HG02938 (cell line): ENCODE results near the gene CBX1.

Source experiments
- ATAC-seq: cut with Tn5 transposase; IDR thresholded peaks from one replicate; pipeline ENCODE4 v1.9.1; 2021; ENCODE audit warnings: mild to moderate bottlenecking, moderate library complexity; ENCODE audit not compliant: unreplicated experiment

Gene CBX1

GRCh38 chr17:48101012-48101720 lies at the start of gene CBX1:
Gene CBX1, minus strand, starts transcription at chr17:48101478. Its CDS starts 24,474 bp downstream, at chr17:48077004.
- ATAC-seq, result peak; percentile 86

DNA sequence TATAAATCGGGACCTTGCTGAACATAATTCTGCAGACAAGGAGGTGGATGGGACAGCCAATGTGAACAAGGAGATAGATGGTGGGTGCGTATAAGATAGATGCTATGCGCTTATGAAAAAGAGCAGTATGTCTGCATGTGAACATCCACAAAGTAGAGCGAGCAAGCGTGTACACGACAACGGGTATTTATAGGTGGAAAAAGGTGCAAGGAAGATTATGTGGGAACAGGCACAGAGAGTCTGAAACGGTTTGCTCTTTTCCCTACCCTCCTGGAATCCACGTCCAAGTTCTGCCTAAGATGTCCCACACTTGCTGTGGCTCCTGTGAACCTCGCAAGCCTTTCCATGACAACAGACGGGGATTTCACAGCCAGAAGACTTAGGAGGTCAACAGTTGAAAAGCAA lies 49.3 kb upstream of the CBX1 start:
- no peak for ATAC-seq

DNA sequence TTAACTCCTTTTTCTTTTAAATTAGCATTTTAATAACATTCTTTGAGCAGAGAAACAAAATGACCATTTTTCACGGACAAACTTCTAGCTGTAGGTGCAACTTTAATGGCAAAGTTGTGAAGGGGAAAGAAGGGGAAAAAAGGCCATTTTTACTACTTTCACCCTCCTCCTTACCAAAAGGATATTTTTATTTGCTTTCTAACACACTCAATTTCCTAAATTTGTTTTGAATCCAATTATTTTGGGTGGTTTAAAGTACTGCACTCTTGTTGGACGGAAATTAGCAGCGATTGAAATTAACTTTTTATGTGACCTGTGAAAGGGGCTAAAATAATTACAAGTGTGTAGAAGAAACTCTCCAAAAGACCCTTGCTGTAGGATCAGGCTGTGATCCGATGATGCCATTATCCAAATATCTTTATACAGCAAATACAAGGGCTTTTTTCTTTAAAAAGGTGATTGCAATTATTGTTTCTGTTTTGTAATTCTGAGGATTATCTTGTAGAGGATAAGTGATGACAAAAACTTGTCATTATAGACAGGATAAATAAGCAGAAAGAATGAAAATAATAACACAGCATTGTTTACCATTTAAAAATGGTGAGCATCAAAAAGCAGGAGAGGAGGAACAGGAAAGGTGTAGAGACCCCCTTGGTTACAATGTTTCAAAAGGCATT lies 48.6 kb upstream of the CBX1 start:
- no peak for ATAC-seq

DNA sequence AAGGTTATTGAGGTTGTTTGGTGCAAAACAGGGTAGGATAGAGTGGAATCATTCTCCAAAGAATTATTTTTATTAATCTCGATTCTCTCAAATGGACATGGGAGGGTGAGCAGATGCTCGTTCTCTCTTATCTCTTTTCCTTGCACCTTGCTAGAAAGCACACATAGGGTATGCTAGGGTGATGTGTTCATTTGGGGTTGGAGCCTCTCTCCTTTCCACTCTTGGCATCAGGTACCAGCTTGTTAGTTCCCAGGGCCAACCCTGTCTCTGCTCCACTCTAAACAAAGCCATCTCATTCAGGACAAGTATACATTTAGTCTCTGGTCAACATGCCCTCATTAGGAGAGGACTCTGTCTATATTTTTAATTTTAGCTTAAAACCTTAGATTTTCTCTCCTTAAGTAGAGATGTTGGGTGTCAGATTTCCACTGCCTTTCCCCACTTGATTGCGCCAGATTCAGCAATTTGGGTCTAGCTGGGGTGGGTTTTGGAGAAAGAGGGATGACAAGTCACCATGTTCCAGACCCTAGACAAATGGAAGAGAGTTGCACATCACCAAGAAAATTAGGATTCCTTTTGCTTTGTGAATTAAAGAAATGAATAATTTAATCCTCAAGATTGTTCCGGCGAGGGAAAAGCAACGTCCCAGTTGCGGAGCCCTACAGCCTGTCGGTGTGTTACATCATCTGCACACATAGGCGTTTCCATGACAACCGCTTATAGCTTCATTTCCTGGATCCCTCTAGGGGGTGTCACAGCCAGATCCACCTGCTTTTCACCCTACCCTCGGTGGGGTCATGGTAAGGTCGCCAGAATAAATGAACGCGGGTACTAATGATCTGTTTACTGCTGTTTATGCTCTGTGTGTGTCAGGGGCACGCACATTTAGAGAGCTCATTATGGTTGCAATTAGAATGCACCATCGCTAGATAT lies 47.8 kb upstream of the CBX1 start:
- no peak for ATAC-seq

DNA sequence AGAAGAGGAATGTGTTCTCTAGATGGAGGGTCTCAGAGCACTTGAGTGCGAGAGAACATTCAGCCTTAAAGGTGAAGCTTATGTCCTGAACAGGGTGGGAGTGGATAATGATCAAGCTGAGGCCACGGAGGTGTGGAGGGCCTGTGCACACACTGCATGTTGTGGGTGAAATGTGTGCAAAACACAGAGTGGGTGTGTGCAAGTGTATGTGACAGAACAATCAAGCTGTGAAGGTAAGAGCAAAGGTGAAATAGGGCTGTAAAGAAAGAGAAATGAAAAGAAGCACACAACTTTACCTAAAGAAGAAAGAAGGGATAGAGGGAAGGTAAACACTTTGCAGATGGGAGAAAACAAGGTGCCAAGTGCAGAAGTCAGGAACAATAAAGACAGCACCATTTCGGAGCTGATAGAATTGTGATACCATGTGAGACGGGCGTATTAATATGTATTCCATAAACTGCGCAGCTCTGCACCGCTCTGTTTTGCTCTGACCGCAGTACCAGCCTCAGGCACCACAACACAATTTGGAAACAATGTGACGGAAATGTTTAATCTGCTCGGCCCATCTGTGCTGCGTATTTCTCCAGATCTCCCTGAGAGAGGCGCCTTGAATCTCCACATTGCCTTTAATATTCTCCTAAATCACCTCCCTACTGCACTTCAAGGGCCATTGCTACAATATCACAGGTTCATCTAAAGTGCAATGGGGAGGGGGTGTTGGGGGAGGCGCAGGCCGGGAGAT lies 46.9 kb upstream of the CBX1 start:
- no peak for ATAC-seq

GRCh38 chr17:48144976-48145798 lies 43.9 kb upstream of the CBX1 start:
- ATAC-seq, result no peak

GRCh38 chr17:48144231-48144630 lies 43.0 kb upstream of the CBX1 start:
- ATAC-seq, result no peak

DNA sequence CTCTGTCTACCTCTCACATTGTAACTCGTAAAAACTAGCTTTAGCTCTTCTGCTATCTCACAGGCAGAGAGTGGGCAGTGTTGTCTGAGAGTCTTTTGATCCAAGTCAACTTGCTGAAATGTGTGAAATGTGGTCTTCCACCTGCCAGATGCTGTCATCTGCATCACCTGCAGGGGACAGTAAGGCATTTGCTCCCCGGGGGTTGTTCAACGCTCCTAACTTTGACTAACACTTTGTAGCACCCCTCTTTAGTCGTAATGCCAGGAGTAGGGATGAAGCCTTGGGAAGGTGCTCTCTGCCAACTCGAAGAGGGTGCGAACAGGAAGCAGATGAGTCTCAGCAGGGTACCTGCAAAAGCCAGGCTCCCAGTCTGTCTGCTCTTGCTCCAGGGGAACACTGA lies 42.4 kb upstream of the CBX1 start:
- no peak for ATAC-seq

DNA sequence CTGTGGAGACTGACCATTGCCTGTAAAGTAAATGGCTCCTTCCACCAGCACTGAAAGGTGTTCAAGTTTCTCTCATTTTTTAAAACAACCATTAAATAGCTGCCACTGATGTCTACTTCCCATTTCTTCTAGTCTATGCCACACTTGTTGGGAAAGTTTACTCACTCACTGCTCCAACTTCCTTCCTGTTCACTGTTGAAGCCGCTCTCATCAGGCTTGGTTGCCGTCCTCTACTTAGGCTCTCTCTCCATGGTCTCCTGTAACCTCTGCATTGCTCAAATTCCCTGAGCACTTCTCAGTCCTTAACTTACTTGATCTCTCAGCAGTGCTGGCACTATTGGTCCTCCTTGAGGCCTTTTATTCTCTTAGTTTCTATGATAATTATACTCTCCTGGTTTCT lies 38.7 kb upstream of the CBX1 start:
- no peak for ATAC-seq

GRCh38 chr17:48137656-48138055 lies 36.4 kb upstream of the CBX1 start:
- ATAC-seq, result no peak

DNA sequence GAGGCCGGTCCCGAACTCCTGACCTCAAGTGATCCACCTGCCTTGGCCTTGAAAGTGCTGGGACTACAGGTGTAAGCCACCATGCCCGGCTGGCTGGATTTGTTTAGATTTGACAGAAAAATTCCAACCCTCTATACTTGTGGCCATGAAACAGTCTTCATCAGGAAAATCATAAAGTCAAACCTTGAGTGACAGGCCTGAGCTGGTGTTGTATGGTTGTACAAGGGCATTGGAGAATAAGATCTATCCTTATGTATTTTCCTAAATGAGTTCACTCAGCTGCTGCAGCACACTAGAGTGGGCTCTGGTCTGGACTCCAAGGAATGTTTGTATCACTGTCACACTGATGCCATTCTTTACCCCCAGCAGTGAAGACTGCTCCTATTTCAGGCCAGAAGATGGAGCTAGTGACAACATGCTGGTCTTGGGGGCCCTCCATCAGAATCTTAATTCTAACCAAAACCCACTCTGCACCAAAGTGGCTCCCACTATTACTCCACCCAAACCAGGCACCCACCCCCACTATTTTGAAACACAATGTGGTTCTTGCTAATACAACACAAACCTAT lies 33.7 kb upstream of the CBX1 start:
- ATAC-seq, result no peak

DNA sequence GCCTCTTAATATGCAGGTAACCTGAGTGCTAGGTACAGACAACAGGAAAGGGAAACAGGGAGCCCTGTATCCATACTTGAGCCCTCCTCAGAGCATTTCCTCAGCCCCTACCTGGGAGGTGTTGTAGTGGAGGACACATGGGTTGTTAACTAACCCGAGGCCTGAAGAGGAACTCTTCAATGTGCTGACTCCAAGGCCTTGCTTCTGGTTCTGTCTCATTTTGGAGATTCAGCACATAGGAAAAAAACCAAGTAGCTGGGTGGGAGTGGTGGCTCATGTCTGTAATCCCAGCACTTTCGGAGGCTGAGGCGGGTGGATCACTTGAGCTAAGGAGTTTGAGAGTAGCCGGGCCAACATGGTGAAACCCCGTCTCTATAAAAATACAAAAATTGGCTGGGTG lies 31.1 kb upstream of the CBX1 start:
- ATAC-seq, result no peak

DNA sequence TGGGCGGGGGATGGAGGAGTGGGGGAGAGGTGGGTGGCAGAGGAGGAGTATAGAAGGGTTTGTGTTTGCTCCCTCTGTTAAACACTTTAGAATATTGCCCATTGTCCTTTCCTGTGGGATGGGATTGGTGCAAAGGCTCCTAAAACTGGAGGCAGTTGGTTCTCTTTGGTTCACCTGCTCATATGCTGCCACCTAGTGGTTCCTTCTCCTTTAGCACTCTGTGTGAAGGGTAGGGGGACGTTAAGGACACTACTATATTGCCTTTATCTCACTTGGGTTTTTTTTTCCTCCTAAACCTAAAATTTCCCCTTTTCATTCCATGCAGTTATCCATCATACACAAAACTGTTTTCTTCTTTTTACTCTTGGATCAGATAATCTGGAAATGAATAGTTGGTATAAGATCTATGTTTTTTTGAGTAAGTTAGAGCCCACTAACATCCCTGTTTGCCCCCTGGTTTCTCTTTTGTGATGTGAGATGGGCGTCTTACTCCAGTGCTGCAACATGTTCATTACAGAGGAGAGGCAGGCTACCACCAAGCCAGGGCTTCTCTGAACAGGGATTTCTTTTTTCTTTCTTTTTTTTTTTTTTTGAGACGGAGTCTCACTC lies 30.0 kb upstream of the CBX1 start:
- ATAC-seq, result no peak

GRCh38 chr17:48129981-48130380 lies 28.7 kb upstream of the CBX1 start:
- no peak for ATAC-seq

DNA sequence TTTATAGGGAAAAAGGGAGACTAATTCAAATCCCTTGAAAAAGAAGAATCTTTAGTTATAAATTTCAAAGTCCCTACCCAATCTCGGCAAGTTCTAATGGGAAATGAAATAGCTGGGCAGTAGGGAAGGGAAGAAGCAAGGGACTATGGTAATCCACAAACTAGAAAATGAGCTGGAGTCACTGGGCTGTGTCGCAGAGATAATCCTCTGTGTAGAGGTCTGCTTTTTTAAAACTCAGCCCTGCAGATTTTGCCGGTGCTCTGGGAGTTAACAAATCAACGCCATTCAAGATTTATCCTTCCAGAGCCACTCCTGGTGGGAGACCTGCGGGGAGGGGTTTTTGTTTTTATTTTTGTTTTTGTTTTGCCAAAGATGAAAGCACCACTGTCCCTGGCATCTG lies 27.1 kb upstream of the CBX1 start:
- ATAC-seq, result no peak

- ATAC-seq, result no peak
Measured at GRCh38 chr17:48127371-48128051, 26.2 kb upstream of the CBX1 start.

- ATAC-seq, result no peak
Measured at GRCh38 chr17:48126532-48126850, 25.2 kb upstream of the CBX1 start.

DNA sequence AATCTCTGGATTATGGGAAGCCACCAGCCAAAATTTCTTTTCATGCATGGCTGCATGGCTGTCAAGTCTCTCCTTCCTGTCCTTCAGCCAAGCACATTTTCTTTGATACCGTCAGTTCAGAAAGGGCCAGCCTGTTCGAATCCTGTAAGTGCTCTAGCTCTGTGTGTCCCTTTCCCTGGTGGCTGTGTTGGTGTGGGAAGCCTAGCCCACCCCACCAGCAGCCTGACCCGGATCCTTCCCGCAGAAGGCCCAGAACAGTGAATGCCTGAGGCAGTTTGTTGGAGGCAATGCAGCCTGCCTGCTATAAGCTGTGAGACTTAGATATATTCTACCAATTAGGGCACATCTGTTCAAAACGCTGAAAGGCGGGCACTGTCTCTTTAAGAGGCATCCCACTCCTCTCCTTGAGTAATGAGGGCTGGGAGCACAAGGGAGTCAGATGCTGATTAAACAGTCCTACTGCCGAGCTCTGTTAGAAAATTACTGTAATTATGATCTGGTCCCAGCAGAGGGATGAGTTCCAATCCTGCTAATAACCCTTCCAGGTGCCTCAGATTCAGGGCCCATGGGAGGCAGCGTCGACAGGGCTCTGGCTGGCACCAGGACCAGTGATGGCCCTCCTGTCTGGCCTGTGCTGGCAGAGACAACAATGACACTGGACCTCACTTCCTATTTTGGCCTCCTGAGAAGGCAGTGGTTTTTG lies 24.7 kb upstream of the CBX1 start:
- ATAC-seq, result no peak
